NCI-H526 (cell line): ENCODE results near the gene SRSF1.
"Not testable (repeated sequence)": the region's sequence is repeated elsewhere in the genome, so short reads cannot be mapped to it uniquely, and the experiment has no call there.

Experiments
- DNase-seq, 2 experiments: peaks; one replicate each; lab custom pipeline; 2025; lab: John Stamatoyannopoulos, UW

SRSF1 gene

DNA sequence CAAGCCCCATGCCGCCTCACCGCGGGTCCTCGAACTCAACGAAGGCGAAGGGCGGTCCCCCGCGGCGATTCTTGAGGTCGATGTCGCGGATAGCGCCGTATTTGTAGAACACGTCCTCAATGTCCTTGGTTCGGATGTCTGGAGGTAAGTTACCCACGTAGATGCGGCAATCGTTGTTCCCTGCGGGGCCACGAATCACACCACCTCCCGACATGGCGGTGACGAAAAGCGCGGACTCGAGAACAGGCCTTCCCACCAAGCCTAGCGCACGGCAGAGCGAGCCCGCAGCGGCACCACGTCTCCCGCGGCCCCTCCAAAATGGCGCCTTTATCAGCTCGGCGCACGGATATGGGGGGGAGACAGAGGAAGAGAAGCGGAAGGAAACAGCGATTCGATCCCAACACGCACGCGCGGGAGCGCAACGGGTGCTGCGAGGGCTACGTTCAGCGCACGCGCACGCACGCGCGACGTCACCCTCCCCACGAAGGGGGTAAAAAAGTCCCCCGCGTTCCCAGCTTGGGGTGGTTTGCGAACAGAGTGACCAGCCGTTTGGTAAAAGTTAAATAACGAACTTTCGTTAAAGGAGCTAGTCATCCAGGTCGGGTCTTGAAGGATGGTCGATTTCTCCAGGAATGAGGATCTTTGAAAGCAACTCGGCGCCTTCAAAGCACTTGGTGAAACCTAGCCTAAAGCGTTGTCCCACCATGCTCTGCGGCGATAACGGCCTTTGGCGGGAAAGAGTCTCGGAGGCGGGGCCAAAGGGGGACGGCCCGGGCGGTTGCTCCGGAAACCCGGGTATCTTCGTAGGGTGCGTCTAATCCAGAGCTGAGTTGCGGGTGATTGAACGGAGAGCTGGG, at the start of gene SRSF1:
TSS of gene SRSF1 (minus strand) at position 323 of the 857 bp plus-strand sequence. CDS start at position 214, 109 bp downstream.
- peak; percentile 97 to 99 for DNase-seq

GRCh38 chr17:58056476-58056875, 49.4 kb upstream of the SRSF1 start:
- no peak for DNase-seq

GRCh38 chr17:58054641-58055040, 47.6 kb upstream of the SRSF1 start:
- DNase-seq = no peak

DNA sequence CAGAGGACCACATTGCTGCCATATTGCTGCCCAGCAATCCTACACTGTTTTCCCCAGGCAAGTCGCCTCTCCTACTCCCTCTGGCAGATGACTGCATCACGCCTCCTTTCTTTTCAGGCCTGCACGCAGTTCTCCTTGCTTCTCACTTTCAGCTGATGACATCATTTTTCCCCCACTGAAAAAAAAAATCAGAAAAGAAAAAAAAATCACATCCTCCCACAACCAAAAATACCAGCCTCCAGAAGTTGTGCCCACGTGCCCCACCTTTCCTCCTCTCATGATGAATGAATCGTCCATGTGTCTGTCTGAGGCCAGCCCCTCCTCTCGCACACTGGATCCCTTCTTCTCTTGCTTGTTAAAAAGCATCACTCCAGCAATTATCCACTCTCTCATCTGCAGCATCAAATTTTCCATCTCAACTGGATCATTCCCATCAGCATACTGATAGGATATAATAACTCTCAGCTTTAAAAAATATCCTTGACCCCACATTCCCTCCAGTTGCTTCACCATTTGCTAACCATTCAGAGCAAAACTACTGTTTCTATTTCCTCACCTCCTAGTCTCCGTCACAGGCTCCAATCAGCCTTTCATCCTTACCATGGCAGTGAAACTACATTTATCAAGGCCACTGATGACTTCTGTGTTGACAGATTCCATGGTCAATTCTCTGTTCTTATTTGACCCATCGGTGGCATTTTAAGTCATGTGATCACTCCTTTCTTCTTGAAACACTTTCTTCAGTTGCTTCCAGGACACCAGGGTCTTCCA, 46.1 kb upstream of the SRSF1 start:
- DNase-seq = no peak

GRCh38 chr17:58052407-58052806, 45.4 kb upstream of the SRSF1 start:
- no peak for DNase-seq

GRCh38 chr17:58051468-58051867, 44.4 kb upstream of the SRSF1 start:
- no peak for DNase-seq

DNA sequence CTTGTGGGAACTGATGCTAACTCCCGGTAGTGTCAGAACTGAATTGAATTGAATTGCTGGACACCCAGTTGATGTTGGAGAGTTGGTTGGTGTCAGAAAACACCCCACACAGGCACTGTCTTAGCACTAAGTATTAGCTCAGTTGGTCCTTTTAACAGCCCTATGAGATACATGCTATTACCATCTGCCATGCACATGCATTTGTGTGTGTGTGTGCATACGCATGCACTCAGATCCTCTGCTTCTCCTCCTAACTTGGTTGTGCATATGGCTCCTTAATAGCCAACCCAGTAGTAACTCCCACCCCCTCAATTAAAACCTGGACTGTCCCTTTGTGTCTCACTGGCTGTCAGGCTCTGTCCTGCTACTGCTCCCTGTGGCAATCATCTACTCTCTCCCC, 43.9 kb upstream of the SRSF1 start:
- DNase-seq = no peak

GRCh38 chr17:58049533-58049932, 42.5 kb upstream of the SRSF1 start:
- DNase-seq = no peak

DNA sequence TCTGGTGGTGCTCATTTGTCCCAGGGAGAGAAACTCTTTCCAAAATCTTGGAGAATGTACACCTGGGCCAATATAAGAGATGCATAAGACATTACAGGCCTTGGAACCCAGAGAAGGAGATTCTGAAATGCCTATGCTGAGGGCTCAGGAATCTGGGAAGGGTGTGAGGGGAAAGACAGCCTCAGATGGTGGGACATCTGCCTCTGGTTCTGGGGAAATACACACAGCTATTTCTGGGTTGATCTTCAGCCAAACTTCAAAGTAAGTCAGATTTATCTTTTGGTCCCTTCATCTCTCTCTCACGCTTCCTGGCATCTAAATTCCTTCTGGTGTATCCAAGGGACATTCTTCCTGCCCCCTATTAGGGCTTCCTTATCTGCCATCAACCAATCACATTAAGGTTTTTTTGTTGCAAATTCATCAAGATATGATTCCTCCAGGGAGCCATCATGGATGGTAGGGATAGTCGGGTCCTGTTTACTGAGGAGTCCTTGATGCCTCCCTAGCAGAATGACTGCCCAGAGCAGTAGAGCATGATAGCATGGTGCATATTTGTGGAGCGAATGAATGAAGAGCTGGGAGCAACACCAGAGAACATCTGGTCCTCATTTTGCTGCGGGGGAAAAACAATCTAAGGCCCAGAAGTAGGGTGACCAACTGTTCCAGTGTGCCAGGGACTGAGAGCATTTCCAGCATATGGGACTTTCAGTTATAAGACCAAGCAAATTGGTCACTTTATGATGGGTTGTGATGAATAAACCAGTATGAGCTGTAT, 40.5 kb upstream of the SRSF1 start:
- no peak for DNase-seq

DNA sequence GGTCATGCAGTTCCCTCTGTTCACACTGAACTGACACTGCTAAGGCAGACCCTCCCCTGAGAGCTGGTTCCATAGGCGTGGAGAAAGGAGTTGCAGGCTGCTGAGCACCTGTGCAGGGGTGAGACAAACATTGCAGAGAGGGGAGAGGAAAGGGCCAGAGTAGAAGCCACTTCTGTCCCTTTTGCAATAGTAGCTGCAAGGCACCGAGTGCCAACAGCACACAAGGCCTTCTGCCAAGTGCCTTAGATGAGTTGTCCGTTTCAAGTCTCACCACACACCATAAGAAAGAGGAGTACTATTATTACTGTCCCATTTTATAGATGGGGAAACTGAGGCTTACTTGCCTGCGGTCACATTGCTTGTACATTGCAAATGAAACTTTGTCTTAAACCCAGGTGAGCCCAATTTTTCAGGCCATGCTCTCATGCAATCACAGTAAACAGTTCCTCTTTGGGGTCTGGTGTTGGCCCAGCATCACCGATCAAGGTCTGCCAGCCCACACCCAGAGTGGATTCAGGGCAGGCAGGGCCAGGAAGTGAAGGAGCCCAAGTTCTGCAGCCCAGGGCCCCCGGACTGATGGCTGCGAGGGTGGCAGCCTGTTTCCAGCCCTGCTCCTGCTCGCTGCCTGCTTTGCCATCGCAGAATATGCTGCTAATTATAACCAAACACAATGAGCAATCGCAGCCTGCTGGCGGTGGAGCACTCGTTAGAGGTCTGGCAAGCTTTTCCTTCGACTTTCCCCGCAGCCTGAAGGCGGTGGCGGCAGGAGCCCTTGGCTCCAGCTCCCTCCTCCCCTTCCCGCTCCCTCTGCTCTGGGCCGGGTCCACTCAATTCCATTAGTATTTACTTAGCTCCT, 39.4 kb upstream of the SRSF1 start:
- no peak for DNase-seq

DNA sequence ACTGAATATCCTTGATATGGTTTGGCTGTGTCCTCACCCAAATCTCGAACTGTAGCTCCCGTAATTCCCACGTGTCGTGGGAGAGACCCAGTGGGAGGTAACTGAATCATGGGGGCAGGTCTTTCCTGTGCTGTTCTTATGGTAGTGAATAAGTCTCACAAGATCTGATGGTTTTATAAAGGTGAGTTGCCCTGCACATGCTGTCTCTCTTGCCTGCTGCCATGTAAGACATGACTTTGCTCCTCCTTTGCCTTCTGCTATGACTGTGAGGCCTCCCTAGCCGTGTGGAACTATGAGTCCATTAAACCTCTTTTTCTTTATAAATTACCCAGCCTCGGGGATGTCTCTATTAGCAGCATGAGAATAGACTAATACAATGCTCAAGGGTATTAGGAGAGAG, 37.2 kb upstream of the SRSF1 start:
- not testable (repeated sequence) for DNase-seq

- DNase-seq = no peak
These were observed 36.5 kb upstream of the SRSF1 start for GRCh38 chr17:58043221-58044181.

GRCh38 chr17:58041161-58041560, 34.1 kb upstream of the SRSF1 start:
- no peak for DNase-seq

DNA sequence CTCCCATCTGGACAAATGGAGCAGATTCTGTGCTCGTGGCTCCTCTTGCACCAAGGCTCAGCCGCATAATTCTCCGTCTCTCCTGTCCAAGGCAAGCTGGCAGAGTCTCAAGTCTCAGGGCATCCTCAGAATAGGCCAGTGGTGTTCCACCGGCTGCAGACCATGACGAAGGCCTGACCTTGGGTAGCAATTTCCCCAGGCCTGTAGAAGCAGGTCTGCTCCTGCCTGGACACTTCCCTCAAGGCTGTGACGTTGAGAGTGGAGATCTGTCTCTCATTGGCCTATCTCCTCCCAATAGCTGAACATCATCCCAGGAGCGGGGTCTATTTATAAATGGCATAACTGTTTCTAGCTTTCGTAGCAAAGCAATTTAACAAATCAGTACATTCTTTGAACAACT, 33.3 kb upstream of the SRSF1 start:
- DNase-seq = no peak

- DNase-seq = no peak
These were observed 32.9 kb upstream of the SRSF1 start for GRCh38 chr17:58039975-58040374.

DNA sequence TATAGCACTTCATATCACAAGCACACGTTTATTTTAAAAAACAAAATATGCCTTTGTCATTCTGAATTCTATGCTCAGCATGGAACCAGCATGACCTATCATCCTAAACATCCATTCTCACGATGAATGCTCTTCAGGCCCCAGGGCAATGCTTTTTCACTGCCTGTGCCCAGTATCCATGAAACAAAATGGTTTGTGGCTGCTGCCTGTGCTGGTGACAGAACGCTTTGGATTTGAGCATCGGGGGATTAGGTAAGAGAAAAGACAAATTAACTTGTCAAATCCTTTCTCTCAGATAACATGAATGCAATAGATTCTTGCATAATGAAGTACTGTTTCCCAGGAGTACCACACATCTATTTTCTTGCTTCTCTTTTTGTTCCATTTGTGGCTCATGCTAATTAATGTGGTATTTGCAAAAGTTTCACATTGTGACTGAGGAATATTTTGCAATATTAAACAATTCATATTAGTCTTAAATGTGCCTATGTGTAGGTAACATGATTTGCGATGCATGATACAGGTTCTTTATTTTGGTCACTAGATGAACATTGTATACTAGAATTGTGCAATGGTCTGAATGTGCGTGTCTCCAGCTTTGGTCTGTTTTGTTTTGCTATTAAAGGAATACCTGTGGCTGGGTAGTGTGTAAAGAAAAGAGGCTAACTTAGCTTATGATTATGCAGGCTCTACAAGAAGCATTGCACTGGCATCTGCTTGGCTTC, 25.8 kb upstream of the SRSF1 start:
- no peak for DNase-seq

DNA sequence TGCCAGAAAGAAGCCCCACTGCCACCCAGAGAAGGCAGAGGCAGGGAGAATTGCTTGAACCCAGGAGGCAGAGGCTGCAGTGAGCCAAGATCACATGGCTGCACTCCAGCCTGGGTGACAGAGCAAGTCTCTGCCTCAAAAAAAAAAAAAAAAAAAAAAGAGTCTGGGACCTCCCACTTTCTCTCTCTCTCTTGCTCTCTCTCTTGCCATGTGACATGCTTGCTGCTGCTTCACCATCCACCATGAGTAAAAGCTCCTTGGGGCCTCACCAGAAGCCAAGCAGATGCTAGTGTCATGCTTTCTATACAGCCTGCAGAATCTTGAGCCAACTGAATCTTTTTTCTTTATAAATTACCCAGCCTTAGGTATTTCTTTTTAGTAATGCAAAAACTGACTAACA, 21.5 kb upstream of the SRSF1 start:
- DNase-seq = no peak

- DNase-seq = peak; percentile 72 to 87
These were observed 13.4 kb upstream of the SRSF1 start for GRCh38 chr17:58020401-58020800.

DNA sequence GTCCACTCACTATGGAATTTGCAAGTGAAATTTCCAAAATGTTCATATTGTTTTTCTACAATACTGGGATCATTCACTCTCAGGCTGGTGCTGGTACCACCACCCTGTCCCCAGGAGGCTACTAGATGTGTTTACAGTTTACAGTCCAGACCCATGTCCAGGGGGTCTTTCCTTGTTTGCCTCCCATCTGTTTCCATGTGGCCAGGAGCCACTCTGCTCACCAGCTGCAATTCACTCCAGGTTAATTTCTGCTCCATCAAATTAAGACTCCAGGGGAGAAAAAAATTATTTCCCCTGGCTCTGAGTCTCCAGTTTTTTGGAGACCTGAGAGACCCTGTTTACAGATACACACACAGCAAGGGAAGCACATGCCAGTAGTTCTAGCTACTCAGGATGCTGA, 12.5 kb upstream of the SRSF1 start:
- peak in 1 of 2 experiments; percentile 48 for DNase-seq

DNA sequence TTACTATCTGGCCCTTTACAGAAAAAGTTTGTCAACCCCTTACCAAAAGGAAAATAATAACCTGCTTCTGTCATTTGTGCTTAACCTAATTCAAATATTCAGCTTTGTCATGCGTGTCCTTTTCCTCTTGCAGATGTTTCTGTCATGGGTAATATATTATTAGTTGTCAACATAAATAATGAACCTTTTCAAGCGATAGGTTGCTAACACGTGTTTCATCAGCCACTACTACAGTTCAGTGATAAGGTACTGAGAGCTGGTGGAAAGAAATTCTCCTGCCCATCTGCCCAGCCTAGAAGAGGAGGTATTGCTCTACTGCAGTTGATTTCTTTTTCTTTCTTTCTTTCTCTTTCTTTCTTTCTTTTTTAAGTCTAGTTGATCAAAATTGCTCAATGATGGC, 12.0 kb upstream of the SRSF1 start:
- no peak for DNase-seq
